Heart right ventricle (tissue), 16 donors: ENCODE results near the gene PIK3C3. TPM values are rescaled to one million over a fixed set of nuclear protein-coding genes. Genes with fewer than 3 reads are reported as not detected.

ENCODE experiments used
- ATAC-seq, 8 donors: fragments of 200-7000 bp; cut with Tn5 transposase; one replicate each; pipeline ENCODE4 v1.9.1; 2020; ENCODE audit warnings: mild to moderate bottlenecking in 8 of 8, moderate library complexity in 8 of 8, moderate number of reproducible peaks in 1 of 8
- DNase-seq, 2 donors: peaks; one replicate each; pipeline ENCODE4 v3.0.0-alpha.2; 2020
- H3K27ac ChIP-seq, 10 donors: fragments of 200-600 bp; sonication (generic) in 2 of 10; one replicate each; pipeline versions ENCODE4 v1.5.0 to v1.8.0; 2020 to 2022; ENCODE audit warnings: mild to moderate bottlenecking in 3 of 10
- H3K27me3 ChIP-seq, 7 donors: fragments of 200-600 bp; one replicate each; pipeline ENCODE4 v1.8.0; 2021 to 2022; ENCODE audit warnings: mild to moderate bottlenecking in 2 of 7
- H3K36me3 ChIP-seq, 9 donors: fragments of 200-600 bp; sonication (generic) in 1 of 9; one replicate each; pipeline versions ENCODE4 v1.5.0 to v1.8.0; 2020 to 2022; ENCODE audit warnings: mild to moderate bottlenecking in 2 of 9
- H3K4me1 ChIP-seq, 9 donors: fragments of 200-600 bp; sonication (generic) in 1 of 9; one replicate each; pipeline versions ENCODE4 v1.5.0 to v1.8.0; 2020 to 2022; ENCODE audit warnings: mild to moderate bottlenecking in 4 of 9
- H3K4me3 ChIP-seq, 10 donors: fragments of 200-600 bp; sonication (generic) in 2 of 10; one replicate each; pipeline versions ENCODE4 v1.5.0 to v1.8.0; 2020 to 2022; ENCODE audit warnings: mild to moderate bottlenecking in 7 of 10, moderate library complexity in 2 of 10
- H3K9me3 ChIP-seq, 11 donors: fragments of 200-600 bp in 10 of 11; sonication (generic) in 2 of 11; one replicate each; pipeline versions ENCODE4 v1.5.0 to v1.8.0; 2013 to 2022; ENCODE audit warnings: mild to moderate bottlenecking in 2 of 11, control low read depth in 1 of 11, moderate library complexity in 1 of 11
- CTCF ChIP-seq, 9 donors: fragments of 200-600 bp; sonication (generic) in 2 of 9; IDR thresholded peaks; one replicate each; pipeline versions ENCODE4 v1.5.0 to v1.8.0; 2021 to 2022; ENCODE audit warnings: antibody characterized with exemption in 9 of 9, mild to moderate bottlenecking in 5 of 9, moderate library complexity in 1 of 9
- WGBS, 2 donors: extraction: QIAGEN DNeasy Blood & Tissue Kit; methylation state at CpG; one replicate each; pipeline ENCODE4 v1.1.7; 2013; ENCODE audit warnings: inconsistent platforms in 1 of 2; 5-methylcytosine and 5-hydroxymethylcytosine counted together
- intact Hi-C, 10 donors: fragments of 100-400 bp; cut with DNase I; formaldehyde crosslinking; loops; one replicate each; pipeline versions ENCODE4 v1.11.1 to v1.14.2; 2022
- polyA plus RNA-seq, 2 donors: library from polyadenylated mRNA; stranded (reverse); fragments of 200-250 nt; gene quantifications; one replicate each; pipeline ENCODE4 v1.2.3, GENCODE V29; 2013
- total RNA-seq, 10 donors: library from RNA; stranded (reverse); fragmentation: NEBNext Ultra II Directional in 3 of 10; extraction: Animal tissue kit (Norgen Biotek cat#: 25700) in 3 of 10; gene quantifications; one replicate each; pipeline versions ENCODE4 v1.2.1 to v1.2.4, GENCODE V29; 2021 to 2023
- donor health status: Arrhythmogenic right ventricular cardiomyopathy.
- donor health status: ischemic (EF 13 %, LVEDD 7.1; RV severe dilation, severe dysfunction).
- donor health status: healthy with polysubstance abuse.
- donor health status: DM: no; HTN: yes; CAD: no.
- donor health status: DM: no; HTN: no; CAD: no.
- donor health status: ischemic (EF 25% LVEDD 6.9; RV normal size, moderate dysfunction).
- donor health status: ischemic (EF 25% LVEDD 5.7; RV mildly dilated, moderate dysfunction).
- donor health status: healthy.
- donor health status: DM: yes; HTN: yes; CAD: no.
- donor health status: Ischemic cardiomyopathy.
- donor health status: ischemic (EF 35%, LVEDD 5.7; RV mildly dilated, moderate dysfunction).
- donor health status: nonischemic (EF 11% LVEDD 7.7; RV severe dilation, severe dysfunction).
- donor health status: DM: yes; HTN: yes; CAD: no.
- donor health status: PGD.
- donor health status: ischemic (EF 29% LVEDD 5.4; RV normal size, mild dysfunction).
- donor health status: nonischemic (EF 23%, LVEDD 6.1; RV moderate dilation, normal function).

Gene PIK3C3
- total and polyA plus RNA-seq, 12 donors: 20.8 to 41.4 (median 30.9) TPM

GRCh38 chr18:42086288-42086687 is 131.3 kb downstream of the PIK3C3 start:
- Histone ChIP-seq H3K36me3 (peaks cover 0 to 33% (median 0%) of the 10 kb centered on the region in 9 donors), H3K27me3 (no peaks in the 10 kb centered on the region), H3K4me1 (no peaks in the 10 kb centered on the region), H3K9me3 (no peaks in the 10 kb centered on the region), H3K27ac (no peak overlapping the region), H3K4me3 (no peak overlapping the region)
- TF ChIP-seq CTCF (IDR thresholded peaks at IDR 0.05): no peak
- no peak for ATAC-seq
- DNase-seq: no peak
- intact Hi-C loops: no loop called here
- 73 to 83% methylated on average over 4 of the region's 4 CpGs for WGBS, 2 donors

- Histone ChIP-seq H3K27me3 (no peaks in the 10 kb centered on the region), H3K4me1 (no peaks in the 10 kb centered on the region), H3K27ac (no peak overlapping the region), H3K36me3 (peaks cover 0 to 23% (median 0%) of the 10 kb centered on the region in 9 donors), H3K9me3 (no peaks in the 10 kb centered on the region), H3K4me3 (no peak overlapping the region)
- ATAC-seq (no peak), DNase-seq (no peak)
- WGBS, 2 donors: 92 to 93% methylated on average over 7 of the region's 7 CpGs
- intact Hi-C loops: no loop called here
- TF ChIP-seq CTCF (IDR thresholded peaks at IDR 0.05): no peak
Observed at GRCh38 chr18:42087235-42087634, 132.2 kb downstream of the PIK3C3 start.

- H3K9me3 ChIP-seq: no peaks in the 10 kb centered on the region
- 89 to 94% methylated on average over 4 of the region's 4 CpGs for WGBS, 2 donors
- H3K4me1 ChIP-seq: no peaks in the 10 kb centered on the region
- no peak for TF ChIP-seq CTCF (IDR thresholded peaks at IDR 0.05)
- H3K4me3 ChIP-seq: no peak overlapping the region
- H3K36me3 ChIP-seq: peaks cover 0 to 17% (median 0%) of the 10 kb centered on the region in 9 donors
- no peak for ATAC-seq
- intact Hi-C loops: no loop called here
- DNase-seq: no peak
- no peak overlapping the region for H3K27ac ChIP-seq
- H3K27me3 ChIP-seq: no peaks in the 10 kb centered on the region
Observed at GRCh38 chr18:42087876-42088275, 132.8 kb downstream of the PIK3C3 start.

- no peak for TF ChIP-seq CTCF (IDR thresholded peaks at IDR 0.05)
- Histone ChIP-seq H3K4me3 (no peak overlapping the region), H3K9me3 (no peaks in the 10 kb centered on the region), H3K36me3 (no peaks in the 10 kb centered on the region), H3K27ac (no peak overlapping the region), H3K4me1 (no peaks in the 10 kb centered on the region), H3K27me3 (no peaks in the 10 kb centered on the region)
- ATAC-seq (peak in 1 of 8 donors; percentile 61), DNase-seq (no peak)
- intact Hi-C loops: no loop called here
- 76 to 79% methylated on average over 1 of the region's 1 CpG for WGBS, 2 donors
Observed at GRCh38 chr18:42092848-42093247, 137.8 kb downstream of the PIK3C3 start.
